Skin of body (tissue), 2 donors: ENCODE data around the gene TLR3. TPM values are rescaled to one million over a fixed set of nuclear protein-coding genes. Genes with fewer than 3 reads are reported as not detected.
"Not testable (repeated sequence)": the region's sequence is repeated elsewhere in the genome, so short reads cannot be mapped to it uniquely, and the experiment has no call there.

Experiments
- DNase-seq: peaks from one replicate; lab custom pipeline; 2025; lab: John Stamatoyannopoulos, UW
- total RNA-seq: library from RNA; depleted of rRNA; stranded (reverse); fragments of >200 nt; gene quantifications from one replicate; pipeline ENCODE4 v1.2.3, GENCODE V29; 2014

The TLR3 gene
- total RNA-seq, result 2.8 TPM

DNA sequence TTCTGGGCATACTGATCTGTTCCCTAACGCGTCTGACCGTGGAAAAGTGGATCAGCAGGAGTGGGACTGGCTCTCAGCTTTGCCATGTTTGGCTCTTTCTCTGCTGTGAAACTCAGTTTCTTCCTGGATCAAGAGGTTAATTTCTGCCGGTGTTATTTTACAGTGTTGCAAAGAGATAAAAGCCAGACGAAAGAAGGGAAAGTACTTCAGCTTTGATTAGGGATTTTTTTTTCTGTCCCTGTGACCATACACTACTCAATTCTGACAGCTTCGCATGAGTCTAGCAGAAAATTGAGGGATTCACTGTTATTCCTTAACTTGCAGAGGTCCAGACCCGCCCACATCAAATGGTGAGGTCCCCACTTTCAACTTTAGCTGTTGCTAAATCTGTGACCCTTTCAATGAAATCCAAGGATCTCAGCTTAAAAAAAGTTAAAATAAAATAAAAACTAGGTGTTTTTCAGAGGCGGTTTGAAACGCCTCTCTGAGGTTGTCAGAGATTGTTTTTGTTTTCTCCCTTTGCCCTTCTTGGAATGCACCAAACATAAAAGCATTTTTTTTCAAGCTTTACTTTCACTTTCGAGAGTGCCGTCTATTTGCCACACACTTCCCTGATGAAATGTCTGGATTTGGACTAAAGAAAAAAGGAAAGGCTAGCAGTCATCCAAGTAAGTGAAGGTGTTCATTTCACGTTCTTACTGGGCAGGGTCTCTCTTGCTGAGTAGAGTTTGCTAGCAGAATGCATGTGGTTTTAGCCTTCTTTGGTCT is at the start of gene TLR3:
TSS of gene TLR3 (plus strand) at position 576 of the 768 bp plus-strand sequence. CDS start 7,464 bp downstream, outside the sequence.
- no peak for DNase-seq

- no peak for DNase-seq
These were observed 49.7 kb upstream of the TLR3 start for GRCh38 chr4:186019269-186019668.

GRCh38 chr4:186020106-186020792 is 48.7 kb upstream of the TLR3 start:
- no peak for DNase-seq

- DNase-seq, result no peak
These were observed 48.1 kb upstream of the TLR3 start for GRCh38 chr4:186020793-186021407.

GRCh38 chr4:186021461-186022167 is 47.3 kb upstream of the TLR3 start:
- DNase-seq, result peak; percentile 39

- no peak for DNase-seq
These were observed 45.0 kb upstream of the TLR3 start for GRCh38 chr4:186023975-186024374.

GRCh38 chr4:186024637-186025407 is 44.1 kb upstream of the TLR3 start:
- DNase-seq, result peak; percentile 5

DNA sequence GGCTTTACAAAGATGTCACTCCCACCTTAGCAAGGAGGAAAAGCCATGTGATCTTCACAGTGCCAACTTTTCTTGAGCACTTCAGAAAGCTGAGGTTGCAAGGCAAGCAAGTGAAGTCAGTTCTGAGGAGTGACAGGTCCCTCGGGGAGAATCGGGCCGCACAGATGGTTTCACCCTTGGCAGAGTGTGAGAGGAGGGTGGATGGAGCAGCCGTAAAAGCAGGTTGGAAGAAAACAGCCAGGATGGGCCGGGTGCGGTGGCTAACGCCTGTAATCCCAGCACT is 43.6 kb upstream of the TLR3 start:
- no peak for DNase-seq

GRCh38 chr4:186027405-186027804 is 41.6 kb upstream of the TLR3 start:
- no peak for DNase-seq

- peak; percentile 80 for DNase-seq
These were observed 39.2 kb upstream of the TLR3 start for GRCh38 chr4:186029571-186030398.

- DNase-seq, result no peak
These were observed 38.6 kb upstream of the TLR3 start for GRCh38 chr4:186030399-186030775.

DNA sequence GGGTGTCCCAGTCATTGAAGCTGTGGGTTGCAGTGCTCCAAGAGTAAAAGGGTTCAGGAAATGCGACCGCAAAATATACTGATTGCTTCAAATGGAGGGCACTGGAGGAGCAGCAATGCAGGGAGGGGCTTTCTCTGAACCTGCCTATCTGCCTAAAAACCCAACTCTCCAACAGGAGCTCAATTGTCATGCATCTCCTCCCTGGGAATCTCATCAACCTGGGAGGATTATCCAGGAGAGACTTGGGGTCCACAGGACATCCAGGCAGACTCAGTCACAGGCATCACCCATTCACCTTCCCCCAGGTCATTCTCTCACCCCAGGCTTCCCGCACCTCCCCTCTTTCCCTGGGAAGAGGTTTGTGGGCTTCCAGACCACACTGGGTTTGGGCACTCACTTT is 38.2 kb upstream of the TLR3 start:
- no peak for DNase-seq

DNA sequence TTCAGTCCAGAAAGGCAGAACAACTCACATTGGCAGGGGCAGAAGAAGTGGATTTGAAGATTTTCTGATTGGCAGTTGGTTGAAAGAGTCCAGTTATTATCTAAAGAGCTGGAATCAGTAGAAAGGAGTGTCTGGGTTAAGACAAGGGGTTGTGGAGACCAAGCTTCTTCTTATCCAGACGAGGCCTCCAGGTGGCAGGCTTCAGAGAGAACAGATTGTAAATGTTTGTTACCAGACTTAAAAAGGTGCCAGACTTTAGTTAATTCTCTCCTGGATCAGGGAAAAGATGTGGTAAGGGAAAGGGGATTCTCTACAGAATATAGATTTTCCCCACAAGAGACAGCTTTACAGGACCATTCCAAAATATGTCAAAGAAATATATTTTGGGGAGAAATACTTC is 36.7 kb upstream of the TLR3 start:
- no peak for DNase-seq

GRCh38 chr4:186033027-186033426 is 35.9 kb upstream of the TLR3 start:
- DNase-seq, result no peak

DNA sequence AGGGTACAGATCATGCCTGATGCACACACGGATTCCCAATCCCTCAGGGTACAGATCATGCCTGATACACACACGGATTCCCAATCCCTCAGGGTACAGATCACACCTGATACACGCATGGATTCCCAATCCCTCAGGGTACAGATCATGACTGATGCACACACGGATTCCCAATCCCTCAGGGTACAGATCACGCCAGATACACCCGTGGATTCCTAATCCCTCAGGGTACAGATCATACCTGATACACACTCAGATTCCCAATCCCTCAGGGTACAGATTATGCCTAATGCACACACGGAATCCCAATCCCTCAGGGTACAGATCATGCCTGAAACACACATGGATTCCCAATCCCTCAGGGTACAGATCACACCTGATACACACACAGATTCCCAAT is 34.3 kb upstream of the TLR3 start:
- not testable (repeated sequence) for DNase-seq

DNA sequence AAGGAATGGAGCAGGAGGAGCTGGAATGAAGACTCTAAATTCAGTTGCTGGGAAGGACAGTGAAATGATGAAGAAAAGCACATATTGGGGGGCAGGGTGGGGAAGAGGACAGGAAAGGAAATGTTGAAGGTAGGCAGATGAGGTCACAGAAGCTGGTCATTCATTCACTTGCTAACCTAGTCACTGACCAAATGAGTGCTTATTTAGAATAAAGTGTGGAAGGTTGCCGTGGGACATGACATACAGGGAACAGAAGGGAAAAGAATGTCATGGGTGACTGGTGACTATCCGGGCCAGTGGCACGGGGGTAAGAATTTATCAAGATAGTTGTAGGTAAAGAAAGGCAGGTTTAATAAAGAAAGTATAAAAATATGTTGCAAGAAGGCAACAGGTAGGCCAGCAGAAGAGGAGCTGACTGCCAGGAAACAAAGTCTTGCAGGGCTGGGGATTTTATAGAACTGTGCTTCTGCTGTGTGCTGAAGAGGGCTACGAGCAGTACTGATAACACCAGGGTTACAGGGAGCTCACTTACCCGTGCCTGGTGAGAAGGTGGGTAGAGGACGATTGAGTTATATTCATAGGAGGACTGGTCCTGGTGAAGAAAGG is 31.9 kb upstream of the TLR3 start:
- DNase-seq, result no peak

DNA sequence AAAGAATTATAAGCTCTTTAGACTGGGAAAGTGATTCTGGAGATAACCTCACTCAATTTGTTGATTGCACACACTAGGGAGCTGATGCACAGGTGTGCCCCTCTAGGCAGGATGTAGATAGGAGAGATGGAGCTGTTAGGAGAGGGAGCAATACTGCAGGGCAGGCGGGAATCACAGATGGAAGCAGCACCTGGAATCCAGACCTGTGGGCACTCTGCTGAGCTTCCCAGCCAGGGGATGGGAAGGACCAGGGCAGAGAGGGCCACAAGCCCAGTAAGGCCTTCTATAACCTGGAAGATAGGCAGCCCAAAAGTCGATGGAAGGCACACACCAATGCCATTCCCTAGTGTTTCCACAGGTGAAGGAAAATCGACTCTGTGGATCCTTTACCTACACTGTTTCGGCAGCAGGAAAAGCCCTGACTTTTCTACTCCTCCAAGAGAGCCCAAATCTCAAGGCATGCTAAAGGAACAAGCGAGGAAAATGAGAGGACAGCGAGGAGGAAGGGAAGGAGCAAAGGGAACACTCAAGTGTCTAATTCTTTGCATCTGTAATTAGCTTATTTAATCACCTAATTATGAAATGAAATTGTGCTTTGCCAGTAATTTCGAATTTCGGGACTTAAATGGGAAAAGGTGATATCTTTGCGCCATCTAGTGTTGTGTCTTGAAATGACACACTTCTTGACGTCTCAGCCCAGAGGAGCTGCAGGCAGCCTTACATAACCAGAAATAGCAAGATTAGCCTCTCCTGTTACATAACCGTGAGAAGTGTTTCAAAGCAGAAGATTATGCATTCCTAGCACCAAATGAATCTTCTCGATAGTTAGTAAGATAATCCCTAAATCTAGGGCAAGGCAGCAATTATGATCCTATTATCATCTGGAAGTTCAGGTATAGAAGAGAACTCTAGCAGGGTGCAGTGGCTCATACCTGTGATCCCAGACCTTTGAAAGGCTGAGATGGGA is 31.0 kb upstream of the TLR3 start:
- DNase-seq, result peak; percentile 45

- DNase-seq, result no peak
These were observed 29.3 kb upstream of the TLR3 start for GRCh38 chr4:186039697-186040096.

- no peak for DNase-seq
These were observed 28.6 kb upstream of the TLR3 start for GRCh38 chr4:186040316-186040715.
